Cardiac fibroblast (primary cell): ENCODE results near the gene HUS1B.

Source experiments
- DNase-seq, 2 donors: peaks; one replicate each; pipeline versions ENCODE4 v3.0.0 to v3.0.0-alpha.2; 2010; ENCODE audit warnings: low read depth in 2 of 2
- H3K4me3 ChIP-seq, 2 donors: replicated peaks in 1 of 2; 1 replicate in 1 of 2; 2 replicates in 1 of 2; pipeline ENCODE4 v1.5.1; 2011; ENCODE audit warnings: low read depth in 2 of 2, low read length in 2 of 2, mild to moderate bottlenecking in 2 of 2, moderate library complexity in 1 of 2
- CTCF ChIP-seq: IDR thresholded peaks from one replicate; pipeline ENCODE4 v1.5.1; 2011; ENCODE audit warnings: low read depth, mild to moderate bottlenecking, low read length, inconsistent platforms

The HUS1B gene

GRCh38 chr6:650098-650497 is 6.8 kb downstream of the HUS1B start:
- peak in 1 of 2 donors; percentile 29 for DNase-seq
- no peak overlapping the region for H3K4me3 ChIP-seq
- no peak for TF ChIP-seq CTCF

GRCh38 chr6:642805-643204 is 14.1 kb downstream of the HUS1B start:
- no peak overlapping the region for H3K4me3 ChIP-seq
- DNase-seq = no peak
- no peak for TF ChIP-seq CTCF

- no peak for DNase-seq
- H3K4me3 ChIP-seq = no peak overlapping the region
- no peak for TF ChIP-seq CTCF
These were observed 15.5 kb downstream of the HUS1B start for GRCh38 chr6:641225-641985.

- no peak for DNase-seq
- H3K4me3 ChIP-seq = no peak overlapping the region
These were observed 20.4 kb downstream of the HUS1B start for GRCh38 chr6:636488-636887.

GRCh38 chr6:635233-635632 is 21.7 kb downstream of the HUS1B start:
- H3K4me3 ChIP-seq = no peak overlapping the region
- TF ChIP-seq CTCF = no peak
- DNase-seq = no peak

More at GRCh38 chr6:636488-636887, 20.4 kb downstream of the HUS1B start:
- TF ChIP-seq CTCF = no peak

- no peak for DNase-seq
- no peak for TF ChIP-seq CTCF
- no peak overlapping the region for H3K4me3 ChIP-seq
These were observed 23.3 kb downstream of the HUS1B start for GRCh38 chr6:633611-634010.

- H3K4me3 ChIP-seq = no peak overlapping the region
- TF ChIP-seq CTCF = no peak
- no peak for DNase-seq
These were observed 28.1 kb downstream of the HUS1B start for GRCh38 chr6:628766-629165.
